HEK293 (cell line): ENCODE data around the gene SLC39A13.

Experiments
- PBX3 ChIP-seq: sonication (generic); formaldehyde crosslinking; IDR thresholded peaks from 2 replicates; pipeline ENCODE4 v1.8.1; 2022; ENCODE audit warnings: mild to moderate bottlenecking, moderate library complexity, missing genetic modification reagents
- SP2 ChIP-seq: fragments of 450-650 bp; formaldehyde crosslinking; IDR thresholded peaks from 2 replicates; pipeline ENCODE4 v1.5.1; 2016; ENCODE audit warnings: missing biosample characterization, missing genetic modification characterization
- SP7 ChIP-seq: fragments of 450-650 bp; formaldehyde crosslinking; IDR thresholded peaks from 2 replicates; pipeline ENCODE4 v1.5.1; 2016; ENCODE audit warnings: missing biosample characterization, missing genetic modification characterization
- TSHZ1 ChIP-seq: fragments of 450-650 bp; formaldehyde crosslinking; IDR thresholded peaks from 2 replicates; pipeline ENCODE4 v1.5.1; 2016; ENCODE audit warnings: missing biosample characterization, missing genetic modification characterization, borderline replicate concordance
- YY1 ChIP-seq: fragments of 450-650 bp; formaldehyde crosslinking; IDR thresholded peaks from 2 replicates; pipeline ENCODE4 v1.5.1; 2018; ENCODE audit warnings: missing biosample characterization, missing genetic modification characterization
- ZBTB17 ChIP-seq: fragments of 450-650 bp; formaldehyde crosslinking; IDR thresholded peaks from 2 replicates; pipeline ENCODE4 v1.5.1; 2016; ENCODE audit warnings: missing biosample characterization, missing genetic modification characterization
- ZBTB6 ChIP-seq: fragments of 450-650 bp; formaldehyde crosslinking; IDR thresholded peaks from 2 replicates; pipeline ENCODE4 v1.5.1; 2017; ENCODE audit warnings: missing biosample characterization, missing genetic modification characterization
- ZNF596 ChIP-seq: fragments of 450-650 bp; IDR thresholded peaks from 2 replicates; pipeline ENCODE4 v1.5.0; 2018; ENCODE audit warnings: missing biosample characterization, mild to moderate bottlenecking, missing genetic modification characterization, moderate library complexity
- ZNF626 ChIP-seq: fragments of 450-650 bp; sonication (Bioruptor Pico); formaldehyde crosslinking; IDR thresholded peaks from 2 replicates; pipeline ENCODE4 v1.5.1; 2018; ENCODE audit warnings: missing biosample characterization, missing genetic modification characterization, inconsistent platforms
- ZNF629 ChIP-seq: fragments of 450-650 bp; formaldehyde crosslinking; IDR thresholded peaks from 2 replicates; pipeline ENCODE4 v1.5.1; 2017; ENCODE audit warnings: missing biosample characterization, missing genetic modification characterization
- ZNF660 ChIP-seq: fragments of 450-650 bp; IDR thresholded peaks from 2 replicates; pipeline ENCODE4 v1.5.1; 2018; ENCODE audit warnings: missing biosample characterization, mild to moderate bottlenecking, missing genetic modification characterization
- ZSCAN30 ChIP-seq: fragments of 450-650 bp; IDR thresholded peaks from 2 replicates; pipeline ENCODE4 v1.5.1; 2018; ENCODE audit warnings: missing biosample characterization, mild to moderate bottlenecking, missing genetic modification characterization, moderate library complexity
- TF ChIP-seq, protein P1 (sequence below): fragments of 450-650 bp; formaldehyde crosslinking; conservative IDR thresholded peaks from 2 replicates; pipeline ENCODE4 v1.5.1; 2016; ENCODE audit warnings: low read depth, missing biosample characterization, missing genetic modification characterization
- TF ChIP-seq, protein P2 (sequence below): fragments of 450-650 bp; formaldehyde crosslinking; IDR thresholded peaks from 2 replicates; pipeline ENCODE4 v1.5.0; 2017; ENCODE audit warnings: missing biosample characterization, missing genetic modification characterization, borderline replicate concordance
- TF ChIP-seq, protein P3 (sequence below): fragments of 450-650 bp; IDR thresholded peaks from 2 replicates; pipeline ENCODE4 v1.5.1; 2018; ENCODE audit warnings: missing biosample characterization, mild to moderate bottlenecking, missing genetic modification characterization
- TF ChIP-seq, protein P4 (sequence below): fragments of 450-650 bp; formaldehyde crosslinking; optimal IDR thresholded peaks from 2 replicates; pipeline ENCODE3; 2016; ENCODE audit warnings: missing biosample characterization, mild to moderate bottlenecking, missing genetic modification characterization
- TF ChIP-seq, protein P5 (sequence below): fragments of 450-650 bp; formaldehyde crosslinking; IDR thresholded peaks from 2 replicates; pipeline ENCODE4 v1.5.1; 2016; ENCODE audit warnings: missing biosample characterization, missing genetic modification characterization

Gene SLC39A13

DNA sequence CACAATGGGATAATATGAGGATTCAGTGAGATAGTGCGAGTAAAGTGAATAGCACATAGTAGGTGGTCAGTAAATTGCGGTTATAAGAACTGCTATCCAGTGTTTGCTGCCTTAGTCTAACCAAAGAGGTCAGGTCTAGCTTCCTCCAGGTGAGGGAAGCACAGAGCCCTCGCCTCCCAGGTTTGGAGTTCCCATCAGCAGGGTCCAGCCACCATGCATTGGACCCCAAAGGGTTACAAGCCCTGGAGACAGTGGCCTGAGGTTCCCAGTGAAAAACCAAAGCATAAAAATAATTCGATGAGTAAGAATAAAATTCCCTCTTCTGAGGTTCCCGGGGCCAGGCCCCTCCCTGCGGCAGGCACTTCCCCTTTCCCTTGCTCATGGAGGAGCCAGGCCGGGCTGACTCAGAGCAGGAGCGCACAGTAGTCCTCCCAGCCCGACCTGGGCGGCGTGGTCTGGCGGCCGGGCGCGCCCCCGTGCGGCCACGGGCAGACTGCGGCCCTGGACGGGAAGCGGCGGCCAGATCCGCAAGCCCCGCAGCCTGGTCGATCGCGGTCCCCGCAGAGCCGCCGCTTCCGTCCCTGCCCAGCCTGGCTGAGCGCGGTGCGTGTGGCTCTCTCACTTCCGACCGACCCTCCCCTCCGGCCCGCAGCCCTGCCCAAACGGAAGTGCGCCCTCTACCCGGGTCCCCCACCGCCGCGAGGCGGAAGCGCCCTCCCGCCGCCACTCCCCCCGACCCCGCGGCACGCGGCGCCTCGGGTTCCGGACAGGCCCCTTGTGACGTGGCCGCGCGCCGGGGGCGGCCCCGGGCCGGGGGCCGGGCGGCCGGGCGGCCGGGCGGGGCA, at the start of gene SLC39A13 (continued):
- TF ChIP-seq, protein P1, sequence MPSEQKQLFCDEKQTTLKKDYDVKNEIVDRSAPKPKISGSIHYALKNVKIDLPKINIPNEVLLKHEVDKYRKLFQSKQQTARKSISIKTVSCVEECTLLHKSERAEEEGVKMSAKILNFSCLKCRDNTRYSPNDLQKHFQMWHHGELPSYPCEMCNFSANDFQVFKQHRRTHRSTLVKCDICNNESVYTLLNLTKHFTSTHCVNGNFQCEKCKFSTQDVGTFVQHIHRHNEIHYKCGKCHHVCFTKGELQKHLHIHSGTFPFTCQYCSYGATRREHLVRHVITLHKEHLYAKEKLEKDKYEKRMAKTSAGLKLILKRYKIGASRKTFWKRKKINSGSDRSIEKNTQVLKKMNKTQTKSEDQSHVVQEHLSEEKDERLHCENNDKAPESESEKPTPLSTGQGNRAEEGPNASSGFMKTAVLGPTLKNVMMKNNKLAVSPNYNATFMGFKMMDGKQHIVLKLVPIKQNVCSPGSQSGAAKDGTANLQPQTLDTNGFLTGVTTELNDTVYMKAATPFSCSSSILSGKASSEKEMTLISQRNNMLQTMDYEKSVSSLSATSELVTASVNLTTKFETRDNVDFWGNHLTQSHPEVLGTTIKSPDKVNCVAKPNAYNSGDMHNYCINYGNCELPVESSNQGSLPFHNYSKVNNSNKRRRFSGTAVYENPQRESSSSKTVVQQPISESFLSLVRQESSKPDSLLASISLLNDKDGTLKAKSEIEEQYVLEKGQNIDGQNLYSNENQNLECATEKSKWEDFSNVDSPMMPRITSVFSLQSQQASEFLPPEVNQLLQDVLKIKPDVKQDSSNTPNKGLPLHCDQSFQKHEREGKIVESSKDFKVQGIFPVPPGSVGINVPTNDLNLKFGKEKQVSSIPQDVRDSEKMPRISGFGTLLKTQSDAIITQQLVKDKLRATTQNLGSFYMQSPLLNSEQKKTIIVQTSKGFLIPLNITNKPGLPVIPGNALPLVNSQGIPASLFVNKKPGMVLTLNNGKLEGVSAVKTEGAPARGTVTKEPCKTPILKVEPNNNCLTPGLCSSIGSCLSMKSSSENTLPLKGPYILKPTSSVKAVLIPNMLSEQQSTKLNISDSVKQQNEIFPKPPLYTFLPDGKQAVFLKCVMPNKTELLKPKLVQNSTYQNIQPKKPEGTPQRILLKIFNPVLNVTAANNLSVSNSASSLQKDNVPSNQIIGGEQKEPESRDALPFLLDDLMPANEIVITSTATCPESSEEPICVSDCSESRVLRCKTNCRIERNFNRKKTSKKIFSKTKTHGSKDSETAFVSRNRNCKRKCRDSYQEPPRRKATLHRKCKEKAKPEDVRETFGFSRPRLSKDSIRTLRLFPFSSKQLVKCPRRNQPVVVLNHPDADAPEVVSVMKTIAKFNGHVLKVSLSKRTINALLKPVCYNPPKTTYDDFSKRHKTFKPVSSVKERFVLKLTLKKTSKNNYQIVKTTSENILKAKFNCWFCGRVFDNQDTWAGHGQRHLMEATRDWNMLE = peak; percentile 64
- peak; percentile 29; the same call in 1 of the 2 replicates for TF ChIP-seq ZBTB6 (tag by site-specific recombination)
- TF ChIP-seq ZSCAN30 (tag by site-specific recombination) = peak; percentile 94
- TF ChIP-seq ZNF629 (tag by site-specific recombination) = peak; percentile 76
- TF ChIP-seq, protein P2, sequence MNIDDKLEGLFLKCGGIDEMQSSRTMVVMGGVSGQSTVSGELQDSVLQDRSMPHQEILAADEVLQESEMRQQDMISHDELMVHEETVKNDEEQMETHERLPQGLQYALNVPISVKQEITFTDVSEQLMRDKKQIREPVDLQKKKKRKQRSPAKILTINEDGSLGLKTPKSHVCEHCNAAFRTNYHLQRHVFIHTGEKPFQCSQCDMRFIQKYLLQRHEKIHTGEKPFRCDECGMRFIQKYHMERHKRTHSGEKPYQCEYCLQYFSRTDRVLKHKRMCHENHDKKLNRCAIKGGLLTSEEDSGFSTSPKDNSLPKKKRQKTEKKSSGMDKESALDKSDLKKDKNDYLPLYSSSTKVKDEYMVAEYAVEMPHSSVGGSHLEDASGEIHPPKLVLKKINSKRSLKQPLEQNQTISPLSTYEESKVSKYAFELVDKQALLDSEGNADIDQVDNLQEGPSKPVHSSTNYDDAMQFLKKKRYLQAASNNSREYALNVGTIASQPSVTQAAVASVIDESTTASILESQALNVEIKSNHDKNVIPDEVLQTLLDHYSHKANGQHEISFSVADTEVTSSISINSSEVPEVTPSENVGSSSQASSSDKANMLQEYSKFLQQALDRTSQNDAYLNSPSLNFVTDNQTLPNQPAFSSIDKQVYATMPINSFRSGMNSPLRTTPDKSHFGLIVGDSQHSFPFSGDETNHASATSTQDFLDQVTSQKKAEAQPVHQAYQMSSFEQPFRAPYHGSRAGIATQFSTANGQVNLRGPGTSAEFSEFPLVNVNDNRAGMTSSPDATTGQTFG (tag by site-specific recombination) = no peak
- peak; percentile 97 for TF ChIP-seq ZNF660 (tag by site-specific recombination)
- TF ChIP-seq, protein P3, sequence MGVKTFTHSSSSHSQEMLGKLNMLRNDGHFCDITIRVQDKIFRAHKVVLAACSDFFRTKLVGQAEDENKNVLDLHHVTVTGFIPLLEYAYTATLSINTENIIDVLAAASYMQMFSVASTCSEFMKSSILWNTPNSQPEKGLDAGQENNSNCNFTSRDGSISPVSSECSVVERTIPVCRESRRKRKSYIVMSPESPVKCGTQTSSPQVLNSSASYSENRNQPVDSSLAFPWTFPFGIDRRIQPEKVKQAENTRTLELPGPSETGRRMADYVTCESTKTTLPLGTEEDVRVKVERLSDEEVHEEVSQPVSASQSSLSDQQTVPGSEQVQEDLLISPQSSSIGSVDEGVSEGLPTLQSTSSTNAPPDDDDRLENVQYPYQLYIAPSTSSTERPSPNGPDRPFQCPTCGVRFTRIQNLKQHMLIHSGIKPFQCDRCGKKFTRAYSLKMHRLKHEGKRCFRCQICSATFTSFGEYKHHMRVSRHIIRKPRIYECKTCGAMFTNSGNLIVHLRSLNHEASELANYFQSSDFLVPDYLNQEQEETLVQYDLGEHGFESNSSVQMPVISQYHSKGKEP (tag by site-specific recombination) = peak; percentile 69
- TF ChIP-seq, protein P4, sequence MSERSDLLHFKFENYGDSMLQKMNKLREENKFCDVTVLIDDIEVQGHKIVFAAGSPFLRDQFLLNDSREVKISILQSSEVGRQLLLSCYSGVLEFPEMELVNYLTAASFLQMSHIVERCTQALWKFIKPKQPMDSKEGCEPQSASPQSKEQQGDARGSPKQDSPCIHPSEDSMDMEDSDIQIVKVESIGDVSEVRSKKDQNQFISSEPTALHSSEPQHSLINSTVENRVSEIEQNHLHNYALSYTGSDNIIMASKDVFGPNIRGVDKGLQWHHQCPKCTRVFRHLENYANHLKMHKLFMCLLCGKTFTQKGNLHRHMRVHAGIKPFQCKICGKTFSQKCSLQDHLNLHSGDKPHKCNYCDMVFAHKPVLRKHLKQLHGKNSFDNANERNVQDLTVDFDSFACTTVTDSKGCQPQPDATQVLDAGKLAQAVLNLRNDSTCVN (tag by site-specific recombination) = peak; percentile 88
- peak; percentile 79 for TF ChIP-seq ZNF596
- TF ChIP-seq, protein P5, sequence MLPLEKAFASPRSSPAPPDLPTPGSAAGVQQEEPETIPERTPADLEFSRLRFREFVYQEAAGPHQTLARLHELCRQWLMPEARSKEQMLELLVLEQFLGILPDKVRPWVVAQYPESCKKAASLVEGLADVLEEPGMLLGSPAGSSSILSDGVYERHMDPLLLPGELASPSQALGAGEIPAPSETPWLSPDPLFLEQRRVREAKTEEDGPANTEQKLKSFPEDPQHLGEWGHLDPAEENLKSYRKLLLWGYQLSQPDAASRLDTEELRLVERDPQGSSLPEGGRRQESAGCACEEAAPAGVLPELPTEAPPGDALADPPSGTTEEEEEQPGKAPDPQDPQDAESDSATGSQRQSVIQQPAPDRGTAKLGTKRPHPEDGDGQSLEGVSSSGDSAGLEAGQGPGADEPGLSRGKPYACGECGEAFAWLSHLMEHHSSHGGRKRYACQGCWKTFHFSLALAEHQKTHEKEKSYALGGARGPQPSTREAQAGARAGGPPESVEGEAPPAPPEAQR (tag by site-specific recombination) = peak; percentile 62; the same call in 1 of the 2 replicates
- 0 out of 2 replicates have a peak, but pooled peaks have one; percentile 43 for TF ChIP-seq YY1 (tag by site-specific recombination)
- peak; percentile 82 for TF ChIP-seq SP2 (tag by site-specific recombination)
- TF ChIP-seq ZNF626 = no peak
- peak; percentile 38 for TF ChIP-seq SP7
- TF ChIP-seq PBX3 (CRISPR knock-in tag) = peak; percentile 88
- no peak for TF ChIP-seq TSHZ1 (tag by site-specific recombination)
- peak; percentile 67 for TF ChIP-seq ZBTB17 (tag by site-specific recombination)
